ENCODE data around the gene PLEKHG5. TPM values are rescaled to one million over a fixed set of nuclear protein-coding genes. Genes with fewer than 3 reads are reported as not detected.
"Not testable (repeated sequence)": the region's sequence is repeated elsewhere in the genome, so short reads cannot be mapped to it uniquely, and the experiment has no call there.

The PLEKHG5 gene
- total RNA-seq, 1 experiment from 2014 or later: 32.3 TPM

- ChIA-PET CTCF (interaction anchor here (0.5 to 1.0 kb wide), 2 partner anchors 34 to 59 kb away, joined by 4 read pairs; no protein-coding TSS in a partner anchor), POLR2A (interaction anchor here (0.7 kb wide), 1 partner anchor 47 kb away, joined by 3 read pairs; no protein-coding TSS in a partner anchor)
- no peaks in the 10 kb centered on the region for H3K27me3 Mint-ChIP-seq (ENCODE audit: insufficient read depth, unreplicated experiment)
- BruUV-seq (replicated peaks): no TSS peak
- H3K4me3 Mint-ChIP-seq (ENCODE audit: unreplicated experiment): no peak overlapping the region
- no peak for TF ChIP-seq CTCF (IDR thresholded peaks at IDR 0.05; ENCODE audit: unreplicated experiment)
- DNase-seq (ENCODE audit: unreplicated experiment): no peak
- H3K9me3 Mint-ChIP-seq (ENCODE audit: unreplicated experiment): no peaks in the 10 kb centered on the region
- intact Hi-C loops (cut with micrococcal nuclease): no loop called here
- H3K36me3 Mint-ChIP-seq (ENCODE audit: insufficient read depth, unreplicated experiment): peaks cover 32% of the 10 kb centered on the region
- H3K27ac Mint-ChIP-seq (ENCODE audit: low read depth, unreplicated experiment): no peak overlapping the region
- peaks cover 5% of the 10 kb centered on the region for H3K4me1 Mint-ChIP-seq (ENCODE audit: insufficient read depth, unreplicated experiment)
These were observed 31.0 kb downstream of the PLEKHG5 start for GRCh38 chr1:6460301-6461050.

GRCh38 chr1:6459850-6460265 is 31.6 kb downstream of the PLEKHG5 start:
- H3K27me3 Mint-ChIP-seq (ENCODE audit: insufficient read depth, unreplicated experiment): no peaks in the 10 kb centered on the region
- no TSS peak for BruUV-seq (replicated peaks)
- ChIA-PET CTCF (no interaction called here), POLR2A (no interaction called here)
- no peak overlapping the region for H3K4me3 Mint-ChIP-seq (ENCODE audit: unreplicated experiment)
- no peaks in the 10 kb centered on the region for H3K9me3 Mint-ChIP-seq (ENCODE audit: unreplicated experiment)
- H3K36me3 Mint-ChIP-seq (ENCODE audit: insufficient read depth, unreplicated experiment): peaks cover 26% of the 10 kb centered on the region
- TF ChIP-seq CTCF (IDR thresholded peaks at IDR 0.05; ENCODE audit: unreplicated experiment): no peak
- no peak for DNase-seq (ENCODE audit: unreplicated experiment)
- no peak overlapping the region for H3K27ac Mint-ChIP-seq (ENCODE audit: low read depth, unreplicated experiment)
- intact Hi-C loops (cut with micrococcal nuclease): no loop called here
- peaks cover 5% of the 10 kb centered on the region for H3K4me1 Mint-ChIP-seq (ENCODE audit: insufficient read depth, unreplicated experiment)

- POLR2A ChIA-PET: no interaction called here
- no peak overlapping the region for H3K27ac Mint-ChIP-seq (ENCODE audit: low read depth, unreplicated experiment)
- no peaks in the 10 kb centered on the region for H3K9me3 Mint-ChIP-seq (ENCODE audit: unreplicated experiment)
- H3K27me3 Mint-ChIP-seq (ENCODE audit: insufficient read depth, unreplicated experiment): peaks cover 14% of the 10 kb centered on the region
- no peaks in the 10 kb centered on the region for H3K4me1 Mint-ChIP-seq (ENCODE audit: insufficient read depth, unreplicated experiment)
- intact Hi-C loops (cut with micrococcal nuclease): no loop called here
- no peak overlapping the region for H3K4me3 Mint-ChIP-seq (ENCODE audit: unreplicated experiment)
- CTCF ChIA-PET: interaction anchor here (0.7 kb wide), 2 partner anchors 45 to 93 kb away, joined by 3 read pairs; no protein-coding TSS in a partner anchor
- peaks cover 6% of the 10 kb centered on the region for H3K36me3 Mint-ChIP-seq (ENCODE audit: insufficient read depth, unreplicated experiment)
- no TSS peak for BruUV-seq (replicated peaks)
- no peak for TF ChIP-seq CTCF (IDR thresholded peaks at IDR 0.05; ENCODE audit: unreplicated experiment)
- no peak for DNase-seq (ENCODE audit: unreplicated experiment)
These were observed 34.5 kb downstream of the PLEKHG5 start for GRCh38 chr1:6456800-6457466.

- H3K4me3 Mint-ChIP-seq (ENCODE audit: unreplicated experiment); DNase-seq (ENCODE audit: unreplicated experiment); H3K27ac Mint-ChIP-seq (ENCODE audit: low read depth, unreplicated experiment); POLR2A ChIA-PET; H3K9me3 Mint-ChIP-seq (ENCODE audit: unreplicated experiment); BruUV-seq (replicated peaks); H3K4me1 Mint-ChIP-seq (ENCODE audit: insufficient read depth, unreplicated experiment); intact Hi-C loops (cut with micrococcal nuclease); H3K36me3 Mint-ChIP-seq (ENCODE audit: insufficient read depth, unreplicated experiment): not testable (repeated sequence)
- CTCF ChIA-PET: interaction anchor here (0.7 kb wide), 1 partner anchor 46 kb away, joined by 3 read pairs; no protein-coding TSS in a partner anchor
- H3K27me3 Mint-ChIP-seq (ENCODE audit: insufficient read depth, unreplicated experiment): peaks cover 18% of the 10 kb centered on the region
These were observed 35.5 kb downstream of the PLEKHG5 start for GRCh38 chr1:6455752-6456520.
